ENCODE data around the gene GPR35.

Gene GPR35

DNA sequence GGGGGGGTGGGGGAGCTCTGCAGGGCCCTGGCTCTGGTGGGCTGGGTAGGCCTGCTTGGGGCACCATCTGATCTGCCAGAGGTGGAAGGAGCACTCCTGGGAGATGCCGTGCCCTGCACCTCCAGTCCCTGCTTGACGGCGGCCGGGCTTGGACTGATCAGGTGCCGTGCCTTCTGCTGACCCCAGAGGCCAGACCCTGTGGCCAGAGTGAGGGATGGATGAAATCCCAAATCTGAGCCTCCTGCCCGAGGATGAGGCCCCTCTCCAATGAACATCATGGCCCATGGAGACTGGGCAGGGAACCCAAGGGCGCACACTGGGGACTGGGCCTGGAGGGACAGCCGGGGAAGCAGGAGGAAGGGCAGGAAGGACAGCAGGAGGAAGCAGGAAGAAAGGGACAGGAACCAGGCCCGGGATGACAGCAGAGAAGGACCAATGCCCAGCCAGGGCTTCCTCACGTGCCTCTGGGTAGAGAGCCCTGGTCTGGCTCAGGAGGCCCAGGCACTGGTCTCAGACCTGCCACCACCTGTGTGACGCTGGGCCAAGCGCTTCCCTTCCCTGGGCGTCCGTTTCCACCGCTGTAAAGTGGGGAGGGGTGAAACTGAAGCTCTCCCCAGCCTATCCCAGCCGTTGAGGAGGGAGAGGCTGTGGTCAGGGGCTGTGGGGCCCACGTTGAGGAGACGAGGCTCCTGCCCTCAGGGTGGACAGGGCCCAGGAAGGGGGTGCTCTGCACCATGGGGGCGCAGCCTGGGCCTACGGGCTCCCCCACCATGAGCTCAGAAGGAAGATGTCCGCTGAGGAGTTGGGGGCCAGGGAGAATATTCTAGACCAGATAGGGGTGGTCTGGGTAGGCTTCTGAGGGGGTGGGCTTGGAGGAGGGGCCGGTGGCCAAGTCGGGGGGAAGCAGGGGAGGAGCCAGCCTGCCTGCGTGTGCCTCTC lies 1.0 kb upstream of the GPR35 start:
- TF ChIP-seq, protein P1, sequence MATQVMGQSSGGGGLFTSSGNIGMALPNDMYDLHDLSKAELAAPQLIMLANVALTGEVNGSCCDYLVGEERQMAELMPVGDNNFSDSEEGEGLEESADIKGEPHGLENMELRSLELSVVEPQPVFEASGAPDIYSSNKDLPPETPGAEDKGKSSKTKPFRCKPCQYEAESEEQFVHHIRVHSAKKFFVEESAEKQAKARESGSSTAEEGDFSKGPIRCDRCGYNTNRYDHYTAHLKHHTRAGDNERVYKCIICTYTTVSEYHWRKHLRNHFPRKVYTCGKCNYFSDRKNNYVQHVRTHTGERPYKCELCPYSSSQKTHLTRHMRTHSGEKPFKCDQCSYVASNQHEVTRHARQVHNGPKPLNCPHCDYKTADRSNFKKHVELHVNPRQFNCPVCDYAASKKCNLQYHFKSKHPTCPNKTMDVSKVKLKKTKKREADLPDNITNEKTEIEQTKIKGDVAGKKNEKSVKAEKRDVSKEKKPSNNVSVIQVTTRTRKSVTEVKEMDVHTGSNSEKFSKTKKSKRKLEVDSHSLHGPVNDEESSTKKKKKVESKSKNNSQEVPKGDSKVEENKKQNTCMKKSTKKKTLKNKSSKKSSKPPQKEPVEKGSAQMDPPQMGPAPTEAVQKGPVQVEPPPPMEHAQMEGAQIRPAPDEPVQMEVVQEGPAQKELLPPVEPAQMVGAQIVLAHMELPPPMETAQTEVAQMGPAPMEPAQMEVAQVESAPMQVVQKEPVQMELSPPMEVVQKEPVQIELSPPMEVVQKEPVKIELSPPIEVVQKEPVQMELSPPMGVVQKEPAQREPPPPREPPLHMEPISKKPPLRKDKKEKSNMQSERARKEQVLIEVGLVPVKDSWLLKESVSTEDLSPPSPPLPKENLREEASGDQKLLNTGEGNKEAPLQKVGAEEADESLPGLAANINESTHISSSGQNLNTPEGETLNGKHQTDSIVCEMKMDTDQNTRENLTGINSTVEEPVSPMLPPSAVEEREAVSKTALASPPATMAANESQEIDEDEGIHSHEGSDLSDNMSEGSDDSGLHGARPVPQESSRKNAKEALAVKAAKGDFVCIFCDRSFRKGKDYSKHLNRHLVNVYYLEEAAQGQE (IDR thresholded peaks at IDR 0.05; ENCODE audit: insufficient read depth in 1 of 2, low read depth in 2 of 2, low read length in 2 of 2), result no peak
- no peak for TF ChIP-seq TAF1 (IDR thresholded peaks at IDR 0.05; ENCODE audit: borderline replicate concordance, insufficient read depth, low read length)
- no peak for TF ChIP-seq POLR2AphosphoS5 (IDR thresholded peaks at IDR 0.05; ENCODE audit: low read depth, low read length)
- TF ChIP-seq SIN3A (IDR thresholded peaks at IDR 0.05; ENCODE audit: borderline replicate concordance, insufficient read depth, low read length), result no peak
- no peak for TF ChIP-seq FOXP2 (optimal IDR thresholded peaks at IDR 0.05; ENCODE audit: borderline replicate concordance, extremely low read depth, extremely low read length, insufficient read depth)

DNA sequence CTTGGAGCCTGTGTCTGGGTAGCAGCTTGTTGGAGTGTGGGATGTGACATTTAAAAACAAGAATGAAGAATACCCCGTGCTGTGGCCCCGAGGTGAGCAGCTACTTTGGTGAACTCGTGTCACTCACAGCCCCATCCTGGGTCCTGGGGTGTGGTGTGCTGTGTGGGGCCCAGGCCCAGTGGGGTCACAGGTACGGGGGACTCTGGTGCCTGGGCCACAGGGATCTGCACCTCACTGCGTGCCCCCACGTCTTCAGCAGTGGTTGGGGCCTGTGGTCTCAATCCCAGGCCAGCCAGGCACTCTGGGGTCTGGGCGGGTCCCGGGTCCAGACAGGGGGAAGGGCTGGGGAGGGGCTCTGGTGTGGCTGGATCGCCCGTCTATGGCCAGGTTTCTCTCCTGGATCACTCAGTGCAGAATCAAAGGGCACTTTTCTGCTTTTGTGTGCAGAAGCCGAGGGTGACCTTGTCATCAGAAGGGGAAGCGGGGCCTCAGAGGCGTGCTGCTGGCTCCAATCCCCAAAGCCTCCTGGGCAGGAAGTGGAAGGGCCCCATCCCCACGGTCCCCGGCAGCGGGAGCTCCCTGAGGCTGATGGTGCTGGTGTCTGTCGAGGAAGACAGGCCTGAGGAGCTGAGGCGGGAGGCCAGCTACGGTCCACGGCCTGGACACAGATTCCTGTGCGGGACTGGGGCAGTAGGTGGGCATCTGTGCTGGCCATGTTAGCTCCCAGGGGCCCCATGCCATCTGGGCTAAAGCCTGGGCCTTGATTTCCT lies 1.4 kb downstream of the GPR35 start:
- TF ChIP-seq FOXP2 (optimal IDR thresholded peaks at IDR 0.05; ENCODE audit: borderline replicate concordance, extremely low read depth, extremely low read length, insufficient read depth) (no peak), POLR2AphosphoS5 (IDR thresholded peaks at IDR 0.05; ENCODE audit: low read depth, low read length) (no peak), TAF1 (IDR thresholded peaks at IDR 0.05; ENCODE audit: borderline replicate concordance, insufficient read depth, low read length) (no peak), SIN3A (IDR thresholded peaks at IDR 0.05; ENCODE audit: borderline replicate concordance, insufficient read depth, low read length) (no peak)
- TF ChIP-seq, protein P1 (IDR thresholded peaks at IDR 0.05; ENCODE audit: insufficient read depth in 1 of 2, low read depth in 2 of 2, low read length in 2 of 2), result no peak

DNA sequence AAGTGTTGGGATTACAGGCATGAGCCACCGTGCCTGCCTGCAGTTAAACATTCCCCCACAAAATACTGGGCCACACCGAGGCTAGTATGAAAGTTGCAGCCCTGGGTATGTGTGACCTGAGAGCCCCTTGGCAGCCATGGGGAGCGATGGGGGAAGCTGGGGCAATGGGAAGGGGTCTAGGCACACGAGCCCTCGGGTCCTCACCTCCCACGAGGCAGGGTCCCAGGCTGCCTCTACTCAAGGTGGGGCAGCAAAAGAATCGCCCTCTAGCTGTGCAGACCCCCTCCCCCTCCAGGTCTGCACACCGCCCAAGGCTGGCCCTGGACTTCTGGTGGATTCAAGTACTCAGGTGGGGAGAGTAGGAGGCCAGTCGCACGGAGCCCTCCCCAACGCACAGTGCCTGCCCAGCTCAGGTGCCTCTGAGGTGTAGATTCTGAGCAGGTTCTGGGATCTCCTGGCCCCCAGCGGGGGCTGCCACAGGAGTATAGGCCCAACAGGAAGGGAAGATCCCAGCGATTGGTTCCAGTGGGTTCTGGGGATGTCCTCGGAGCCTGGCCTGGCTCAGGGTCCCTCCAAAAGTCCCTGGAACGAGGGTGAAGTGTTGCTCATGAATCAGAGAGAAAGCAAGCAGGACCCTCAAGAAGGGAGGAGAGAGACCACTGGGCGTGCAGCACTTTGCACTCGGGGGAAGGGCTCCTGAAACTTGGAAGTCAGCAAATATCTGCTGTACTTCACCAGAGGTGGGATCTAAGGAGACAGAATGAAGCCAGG lies 2.6 kb downstream of the GPR35 start:
- TF ChIP-seq TAF1 (IDR thresholded peaks at IDR 0.05; ENCODE audit: borderline replicate concordance, insufficient read depth, low read length), result no peak
- TF ChIP-seq, protein P1 (IDR thresholded peaks at IDR 0.05; ENCODE audit: insufficient read depth in 1 of 2, low read depth in 2 of 2, low read length in 2 of 2), result no peak
- no peak for TF ChIP-seq POLR2AphosphoS5 (IDR thresholded peaks at IDR 0.05; ENCODE audit: low read depth, low read length)
- no peak for TF ChIP-seq FOXP2 (optimal IDR thresholded peaks at IDR 0.05; ENCODE audit: borderline replicate concordance, extremely low read depth, extremely low read length, insufficient read depth)
- TF ChIP-seq SIN3A (IDR thresholded peaks at IDR 0.05; ENCODE audit: borderline replicate concordance, insufficient read depth, low read length), result no peak

DNA sequence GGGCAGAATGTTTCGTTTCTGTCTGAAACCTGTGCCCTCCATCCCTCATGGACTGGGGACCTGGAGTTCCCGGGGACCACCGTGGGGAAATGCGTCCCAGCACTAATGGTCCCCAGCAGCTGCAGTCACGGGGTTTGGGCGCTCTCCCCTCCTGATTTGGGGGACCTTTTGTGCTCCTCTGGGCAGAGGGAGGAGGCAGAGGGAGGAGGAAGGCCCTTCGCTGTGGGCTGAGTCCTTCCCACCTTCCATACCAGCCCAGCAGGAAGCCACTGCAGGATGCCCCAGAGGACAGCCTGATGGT lies 3.2 kb downstream of the GPR35 start:
- no peak for TF ChIP-seq SIN3A (IDR thresholded peaks at IDR 0.05; ENCODE audit: borderline replicate concordance, insufficient read depth, low read length)
- TF ChIP-seq FOXP2 (optimal IDR thresholded peaks at IDR 0.05; ENCODE audit: borderline replicate concordance, extremely low read depth, extremely low read length, insufficient read depth), result no peak
- no peak for TF ChIP-seq POLR2AphosphoS5 (IDR thresholded peaks at IDR 0.05; ENCODE audit: low read depth, low read length)
- no peak for TF ChIP-seq TAF1 (IDR thresholded peaks at IDR 0.05; ENCODE audit: borderline replicate concordance, insufficient read depth, low read length)
- TF ChIP-seq, protein P1 (IDR thresholded peaks at IDR 0.05; ENCODE audit: insufficient read depth in 1 of 2, low read depth in 2 of 2, low read length in 2 of 2), result no peak

All from PFSK-1 (cell line).